Hepatocyte (in vitro differentiated cells): ENCODE data around the gene TSPEAR.
"Not testable (repeated sequence)": the region's sequence is repeated elsewhere in the genome, so short reads cannot be mapped to it uniquely, and the experiment has no call there.

Source experiments
- CTCF ChIP-seq: fragments of 200-600 bp; sonication (generic); IDR thresholded peaks from 2 replicates; pipeline ENCODE4 v1.5.1; 2016; ENCODE audit warnings: antibody characterized with exemption, mild to moderate bottlenecking; ENCODE audit not compliant: poor library complexity
- EZH2 ChIP-seq: fragments of 200-600 bp; sonication (generic); IDR thresholded peaks from 2 replicates; pipeline ENCODE4 v1.6.1; 2016; ENCODE audit warnings: antibody characterized with exemption, mild to moderate bottlenecking, borderline replicate concordance

- not testable (repeated sequence) for TF ChIP-seq CTCF, EZH2
Measured at GRCh38 chr21:44627831-44628233, 83.5 kb downstream of the TSPEAR start.
